HCT116 (cell line): ENCODE data around the gene GFER.

ENCODE experiments used
- CEBPB ChIP-seq: IDR thresholded peaks from 2 replicates; pipeline ENCODE4 v1.6.1; 2012; ENCODE audit warnings: low read depth
- CTCF ChIP-seq, 3 experiments: fragments of 200-600 bp in 1 of 3; sonication (generic) in 1 of 3; IDR thresholded peaks in 2 of 3; conservative IDR thresholded peaks in 1 of 3; 2 replicates each; pipeline ENCODE4 v1.5.1; 2012 to 2017; ENCODE audit warnings: low read depth in 2 of 3, low read length in 2 of 3, antibody characterized with exemption in 1 of 3, borderline replicate concordance in 1 of 3, control low read depth in 1 of 3, mild to moderate bottlenecking in 1 of 3, mixed read lengths in 1 of 3, mixed run types in 1 of 3, moderate library complexity in 1 of 3; ENCODE audit not compliant: insufficient read depth in 1 of 3
- EGR1 ChIP-seq: IDR thresholded peaks from 2 replicates; pipeline ENCODE4 v1.6.1; 2012; ENCODE audit warnings: low read depth
- ELF1 ChIP-seq: IDR thresholded peaks from 2 replicates; pipeline ENCODE4 v1.6.1; 2012; ENCODE audit warnings: low read depth, borderline replicate concordance
- EZH2 ChIP-seq: fragments of 200-600 bp; sonication (generic); IDR thresholded peaks from 2 replicates; pipeline ENCODE4 v1.6.1; 2017; ENCODE audit warnings: antibody characterized with exemption, mixed run types
- POLR2A ChIP-seq: IDR thresholded peaks from 2 replicates; pipeline ENCODE4 v1.7.0; 2011; ENCODE audit warnings: borderline replicate concordance; ENCODE audit not compliant: insufficient read depth, insufficient read length; ENCODE audit errors: extremely low read depth
- RAD21 ChIP-seq: IDR thresholded peaks from 2 replicates; pipeline ENCODE4 v1.6.1; 2012; ENCODE audit warnings: low read depth, mild to moderate bottlenecking
- SIN3A ChIP-seq: IDR thresholded peaks from 2 replicates; pipeline ENCODE4 v1.6.1; 2012; ENCODE audit warnings: low read depth
- YY1 ChIP-seq: IDR thresholded peaks from 2 replicates; pipeline ENCODE4 v1.6.1; 2011; ENCODE audit warnings: low read length, low read depth, moderate library complexity, mild to moderate bottlenecking; ENCODE audit not compliant: insufficient replicate concordance; ENCODE audit errors: extremely low read depth

- no peak for TF ChIP-seq EZH2
- TF ChIP-seq POLR2A, result no peak
- no peak for TF ChIP-seq CTCF (IDR thresholded peaks at IDR 0.05 in 2 of 3, conservative IDR thresholded peaks at IDR 0.05 in 1 of 3; ENCODE audit: borderline replicate concordance in 1 of 3, insufficient read depth in 1 of 3, low read depth in 2 of 3, low read length in 2 of 3)
- no peak for TF ChIP-seq RAD21
- TF ChIP-seq SIN3A, result no peak
- no peak for TF ChIP-seq ELF1
- TF ChIP-seq EGR1, result no peak
- no peak for TF ChIP-seq CEBPB
- no peak for TF ChIP-seq YY1
Measured at GRCh38 chr16:1938910-1939309, 45.1 kb upstream of the GFER start.
